ENCODE data around the gene MRGPRF. TPM values are rescaled to one million over a fixed set of nuclear protein-coding genes. Genes with fewer than 3 reads are reported as not detected.
"Not testable (repeated sequence)": the region's sequence is repeated elsewhere in the genome, so short reads cannot be mapped to it uniquely, and the experiment has no call there.

Gene MRGPRF
- total RNA-seq, 1 donor from 2014 or later, result 8.8 TPM

GRCh38 chr11:68978626-68978930 is 34.5 kb downstream of the MRGPRF start:
- H3K27ac Mint-ChIP-seq (ENCODE audit: unreplicated experiment), result no peak overlapping the region
- no peak overlapping the region for H3K4me3 Mint-ChIP-seq (ENCODE audit: unreplicated experiment)
- peaks cover 4% of the 10 kb centered on the region for H3K36me3 Mint-ChIP-seq (ENCODE audit: low read depth)
- no peak for DNase-seq (ENCODE audit: low spot score)
- no peak for TF ChIP-seq CTCF (IDR thresholded peaks at IDR 0.05)
- H3K9me3 Mint-ChIP-seq (ENCODE audit: low read depth), result peaks cover 14% of the 10 kb centered on the region
- no peaks in the 10 kb centered on the region for H3K4me1 Mint-ChIP-seq (ENCODE audit: low read depth)
- H3K27me3 Mint-ChIP-seq (ENCODE audit: low read depth), result peaks cover 26% of the 10 kb centered on the region

GRCh38 chr11:68977781-68978625 is 35.0 kb downstream of the MRGPRF start:
- peak; percentile 59 for DNase-seq (ENCODE audit: low spot score)
- Mint-ChIP-seq H3K4me1 (ENCODE audit: low read depth) (no peaks in the 10 kb centered on the region), H3K27ac (ENCODE audit: unreplicated experiment) (no peak overlapping the region), H3K36me3 (ENCODE audit: low read depth) (peaks cover 4% of the 10 kb centered on the region), H3K9me3 (ENCODE audit: low read depth) (peaks cover 14% of the 10 kb centered on the region), H3K27me3 (ENCODE audit: low read depth) (peaks cover 26% of the 10 kb centered on the region), H3K4me3 (ENCODE audit: unreplicated experiment) (no peak overlapping the region)
- no peak for TF ChIP-seq CTCF (IDR thresholded peaks at IDR 0.05)

GRCh38 chr11:68976563-68976962 is 36.5 kb downstream of the MRGPRF start:
- peak; percentile 49 for DNase-seq (ENCODE audit: low spot score)
- H3K4me1 Mint-ChIP-seq (ENCODE audit: low read depth), result no peaks in the 10 kb centered on the region
- H3K9me3 Mint-ChIP-seq (ENCODE audit: low read depth), result peaks cover under 1% of the 10 kb centered on the region
- no peaks in the 10 kb centered on the region for H3K36me3 Mint-ChIP-seq (ENCODE audit: low read depth)
- H3K4me3 Mint-ChIP-seq (ENCODE audit: unreplicated experiment), result no peak overlapping the region
- H3K27ac Mint-ChIP-seq (ENCODE audit: unreplicated experiment), result no peak overlapping the region
- no peak for TF ChIP-seq CTCF (IDR thresholded peaks at IDR 0.05)
- peaks cover 17% of the 10 kb centered on the region for H3K27me3 Mint-ChIP-seq (ENCODE audit: low read depth)

- TF ChIP-seq CTCF (IDR thresholded peaks at IDR 0.05), result no peak
These were observed 37.0 kb downstream of the MRGPRF start for GRCh38 chr11:68976095-68976494.

GRCh38 chr11:68974421-68975194 is 38.4 kb downstream of the MRGPRF start:
- no peaks in the 10 kb centered on the region for H3K9me3 Mint-ChIP-seq (ENCODE audit: low read depth)
- H3K4me1 Mint-ChIP-seq (ENCODE audit: low read depth), result no peaks in the 10 kb centered on the region
- TF ChIP-seq CTCF (IDR thresholded peaks at IDR 0.05), result no peak
- H3K27ac Mint-ChIP-seq (ENCODE audit: unreplicated experiment), result no peak overlapping the region
- peaks cover 29% of the 10 kb centered on the region for H3K27me3 Mint-ChIP-seq (ENCODE audit: low read depth)
- peak; percentile 77 for DNase-seq (ENCODE audit: low spot score)
- no peaks in the 10 kb centered on the region for H3K36me3 Mint-ChIP-seq (ENCODE audit: low read depth)
- H3K4me3 Mint-ChIP-seq (ENCODE audit: unreplicated experiment), result no peak overlapping the region

More at GRCh38 chr11:68976095-68976494, 37.0 kb downstream of the MRGPRF start:
- H3K27ac Mint-ChIP-seq (ENCODE audit: unreplicated experiment), result no peak overlapping the region
- H3K9me3 Mint-ChIP-seq (ENCODE audit: low read depth), result no peaks in the 10 kb centered on the region
- H3K4me3 Mint-ChIP-seq (ENCODE audit: unreplicated experiment), result no peak overlapping the region
- H3K36me3 Mint-ChIP-seq (ENCODE audit: low read depth), result no peaks in the 10 kb centered on the region
- peak; percentile 9 for DNase-seq (ENCODE audit: low spot score)
- H3K4me1 Mint-ChIP-seq (ENCODE audit: low read depth), result no peaks in the 10 kb centered on the region
- H3K27me3 Mint-ChIP-seq (ENCODE audit: low read depth), result peaks cover 21% of the 10 kb centered on the region

- H3K36me3 Mint-ChIP-seq (ENCODE audit: low read depth); H3K9me3 Mint-ChIP-seq (ENCODE audit: low read depth); H3K4me3 Mint-ChIP-seq (ENCODE audit: unreplicated experiment); H3K4me1 Mint-ChIP-seq (ENCODE audit: low read depth); H3K27ac Mint-ChIP-seq (ENCODE audit: unreplicated experiment): not testable (repeated sequence)
- DNase-seq (ENCODE audit: low spot score), result peak; percentile 9
- peaks cover 25% of the 10 kb centered on the region for H3K27me3 Mint-ChIP-seq (ENCODE audit: low read depth)
These were observed 39.3 kb downstream of the MRGPRF start for GRCh38 chr11:68973706-68974105.

Measured in chondrocyte (in vitro differentiated cells).